Esophagus squamous epithelium (tissue), 5 donors: ENCODE data around the gene UQCRFS1. TPM values are rescaled to one million over a fixed set of nuclear protein-coding genes. Genes with fewer than 3 reads are reported as not detected.
"Not testable (repeated sequence)": the region's sequence is repeated elsewhere in the genome, so short reads cannot be mapped to it uniquely, and the experiment has no call there.

ENCODE experiments used
- DNase-seq: peaks from one replicate; lab custom pipeline; 2025; lab: John Stamatoyannopoulos, UW
- H3K27ac ChIP-seq, 4 donors: fragments of 200-600 bp; sonication (generic); one replicate each; pipeline ENCODE4 v1.5.1; 2016 to 2019; ENCODE audit warnings: mild to moderate bottlenecking in 1 of 4
- H3K27me3 ChIP-seq, 4 donors: fragments of 200-600 bp; sonication (generic); 1 replicate in 3 of 4; 2 replicates in 1 of 4; pipeline versions ENCODE4 v1.5.1 to v1.6.0; 2017 to 2021; ENCODE audit warnings: antibody characterized with exemption in 1 of 4
- H3K36me3 ChIP-seq, 3 donors: fragments of 200-600 bp; sonication (generic); one replicate each; pipeline ENCODE4 v1.5.1; 2016 to 2019
- H3K4me1 ChIP-seq, 3 donors: fragments of 200-600 bp; sonication (generic); one replicate each; pipeline ENCODE4 v1.5.1; 2017 to 2019
- H3K4me3 ChIP-seq, 4 donors: fragments of 200-600 bp; sonication (generic); 1 replicate in 3 of 4; 2 replicates in 1 of 4; pipeline ENCODE4 v1.5.1; 2016 to 2019; ENCODE audit warnings: mild to moderate bottlenecking in 2 of 4, moderate library complexity in 1 of 4
- H3K9me3 ChIP-seq, 3 donors: fragments of 200-600 bp; sonication (generic); one replicate each; pipeline ENCODE4 v1.5.1; 2016 to 2019
- CTCF ChIP-seq, 6 experiments: fragments of 450-650 bp in 4 of 6; fragments of 200-600 bp in 2 of 6; sonication (generic) in 2 of 6; IDR thresholded peaks; one replicate each; pipeline ENCODE4 v1.5.1; 2016 to 2019; ENCODE audit warnings: antibody characterized with exemption in 6 of 6, mild to moderate bottlenecking in 4 of 6, moderate library complexity in 4 of 6
- POLR2A ChIP-seq, 4 donors: fragments of 450-650 bp; IDR thresholded peaks; one replicate each; pipeline ENCODE4 v1.6.1; 2017; ENCODE audit warnings: antibody characterized with exemption in 4 of 4, mild to moderate bottlenecking in 4 of 4, moderate library complexity in 3 of 4
- WGBS, 2 donors: methylation state at CpG; one replicate each; pipeline ENCODE4 v1.1.5; 2018; 5-methylcytosine and 5-hydroxymethylcytosine counted together
- intact Hi-C: fragments of 100-400 bp; cut with DNase I; formaldehyde crosslinking; loops from one replicate; pipeline ENCODE4 v1.15.0; 2022
- total RNA-seq, 4 donors: library from RNA; depleted of rRNA; stranded (reverse); fragments of >200 nt; gene quantifications; one replicate each; pipeline ENCODE4 v1.1.0, GENCODE V29; 2016
- donor health status: DM: yes; HTN: yes; CAD: no.

UQCRFS1 gene
- total RNA-seq, 4 donors from 2014 or later, result 23.7 to 41.1 (median 36.9) TPM

DNA sequence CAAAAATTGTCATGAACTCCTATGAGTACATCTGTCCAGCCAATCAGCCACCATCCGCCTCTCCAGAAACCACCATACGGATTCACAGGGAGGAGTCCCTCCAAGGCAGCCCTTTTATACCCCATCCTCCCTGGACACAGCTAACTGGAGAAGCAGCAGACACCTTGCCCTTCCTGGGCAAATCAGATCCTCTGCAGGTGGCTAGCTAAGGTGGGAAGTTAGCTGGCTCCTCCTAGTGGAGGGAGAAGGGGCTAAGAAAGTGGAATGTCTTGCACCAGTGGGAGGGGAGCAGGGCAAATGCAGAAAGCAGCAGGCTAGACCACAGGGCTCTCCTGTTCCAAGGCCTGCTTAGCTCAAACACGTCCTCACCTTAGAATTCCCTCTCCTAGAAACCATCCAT lies 46.2 kb upstream of the UQCRFS1 start:
- Histone ChIP-seq H3K4me3 (no peak overlapping the region), H3K27ac (no peak overlapping the region), H3K36me3 (no peaks in the 10 kb centered on the region), H3K4me1 (no peaks in the 10 kb centered on the region), H3K9me3 (no peaks in the 10 kb centered on the region), H3K27me3 (peaks cover 0 to 28% (median 0%) of the 10 kb centered on the region in 4 donors)
- TF ChIP-seq POLR2A (IDR thresholded peaks at IDR 0.05) (no peak), CTCF (IDR thresholded peaks at IDR 0.05) (peak in 1 of 6 experiments; percentile 30)
- DNase-seq, result no peak
- intact Hi-C loops, result no loop called here
- WGBS, 2 donors, result 0 to 61% methylated on average over 1 to 3 of the region's 3 CpGs

DNA sequence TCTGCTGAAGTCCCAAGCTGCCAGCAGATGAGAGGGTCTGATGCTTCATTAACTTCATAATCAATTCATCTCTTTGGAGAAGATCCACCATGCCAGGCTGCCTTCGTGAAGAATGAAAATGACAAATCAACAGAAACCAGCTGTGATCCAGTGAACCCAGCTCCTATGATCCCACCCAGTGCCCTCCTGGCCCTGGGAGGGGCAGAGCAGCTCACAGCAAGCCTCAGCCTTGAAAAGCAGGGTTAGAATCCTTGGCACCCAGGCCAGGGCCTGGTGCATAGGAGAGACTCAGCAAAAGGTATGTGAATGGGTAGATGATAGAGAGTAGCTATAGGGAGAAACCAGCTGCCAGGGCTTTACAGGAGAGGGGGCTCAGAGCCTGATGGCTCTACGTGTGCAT lies 43.6 kb upstream of the UQCRFS1 start:
- no peaks in the 10 kb centered on the region for H3K4me1 ChIP-seq
- H3K36me3 ChIP-seq, result no peaks in the 10 kb centered on the region
- no peak overlapping the region for H3K4me3 ChIP-seq
- DNase-seq, result no peak
- H3K9me3 ChIP-seq, result no peaks in the 10 kb centered on the region
- no peak for TF ChIP-seq POLR2A (IDR thresholded peaks at IDR 0.05)
- no peak for TF ChIP-seq CTCF (IDR thresholded peaks at IDR 0.05)
- 40 to 53% methylated on average over 2 of the region's 2 CpGs for WGBS, 2 donors
- intact Hi-C loops, result no loop called here
- H3K27me3 ChIP-seq, result peaks cover 0 to 15% (median 0%) of the 10 kb centered on the region in 4 donors
- H3K27ac ChIP-seq, result no peak overlapping the region

GRCh38 chr19:29255912-29256311 lies 43.0 kb upstream of the UQCRFS1 start:
- intact Hi-C loops, result no loop called here
- Histone ChIP-seq H3K36me3 (no peaks in the 10 kb centered on the region), H3K27me3 (peaks cover 0 to 15% (median 0%) of the 10 kb centered on the region in 4 donors), H3K27ac (no peak overlapping the region), H3K4me1 (no peaks in the 10 kb centered on the region), H3K4me3 (no peak overlapping the region), H3K9me3 (no peaks in the 10 kb centered on the region)
- 84 to 96% methylated on average over 7 of the region's 8 CpGs for WGBS, 2 donors
- TF ChIP-seq CTCF (IDR thresholded peaks at IDR 0.05) (no peak), POLR2A (IDR thresholded peaks at IDR 0.05) (no peak)
- DNase-seq, result no peak

- TF ChIP-seq CTCF (IDR thresholded peaks at IDR 0.05) (no peak), POLR2A (IDR thresholded peaks at IDR 0.05) (no peak)
- Histone ChIP-seq H3K9me3 (no peaks in the 10 kb centered on the region), H3K27ac (no peak overlapping the region), H3K4me1 (no peaks in the 10 kb centered on the region), H3K36me3 (no peaks in the 10 kb centered on the region), H3K4me3 (no peak overlapping the region), H3K27me3 (peaks cover 0 to 15% (median 0%) of the 10 kb centered on the region in 4 donors)
- WGBS, 2 donors, result 54 to 57% methylated on average over 1 to 4 of the region's 9 CpGs
- no peak for DNase-seq
- intact Hi-C loops, result no loop called here
These were observed 42.1 kb upstream of the UQCRFS1 start for GRCh38 chr19:29255006-29255405.

GRCh38 chr19:29249798-29250197 lies 36.8 kb upstream of the UQCRFS1 start:
- intact Hi-C loops, H3K4me1 ChIP-seq, H3K36me3 ChIP-seq, DNase-seq, H3K9me3 ChIP-seq, H3K27ac ChIP-seq, H3K4me3 ChIP-seq: not testable (repeated sequence)
- 60 to 72% methylated on average over 3 of the region's 3 CpGs for WGBS, 2 donors
- peaks cover 0 to 21% (median 0%) of the 10 kb centered on the region in 4 donors for H3K27me3 ChIP-seq

GRCh38 chr19:29248332-29248844 lies 35.4 kb upstream of the UQCRFS1 start:
- TF ChIP-seq POLR2A (IDR thresholded peaks at IDR 0.05), result no peak
- TF ChIP-seq CTCF (IDR thresholded peaks at IDR 0.05), result no peak
- Histone ChIP-seq H3K36me3 (no peaks in the 10 kb centered on the region), H3K4me3 (no peak overlapping the region), H3K27me3 (peaks cover 0 to 21% (median 0%) of the 10 kb centered on the region in 4 donors), H3K4me1 (peaks cover 0 to 5% (median 0%) of the 10 kb centered on the region in 3 donors), H3K27ac (no peak overlapping the region), H3K9me3 (no peaks in the 10 kb centered on the region)
- 43 to 70% methylated on average over 3 to 7 of the region's 9 CpGs for WGBS, 2 donors
- intact Hi-C loops, result no loop called here
- no peak for DNase-seq
